ENCODE data around the gene YBX2. TPM values are rescaled to one million over a fixed set of nuclear protein-coding genes. Genes with fewer than 3 reads are reported as not detected.

The YBX2 gene
- polyA plus RNA-seq, 4 donors = 2.9 to 4.2 (median 3.4) TPM

DNA sequence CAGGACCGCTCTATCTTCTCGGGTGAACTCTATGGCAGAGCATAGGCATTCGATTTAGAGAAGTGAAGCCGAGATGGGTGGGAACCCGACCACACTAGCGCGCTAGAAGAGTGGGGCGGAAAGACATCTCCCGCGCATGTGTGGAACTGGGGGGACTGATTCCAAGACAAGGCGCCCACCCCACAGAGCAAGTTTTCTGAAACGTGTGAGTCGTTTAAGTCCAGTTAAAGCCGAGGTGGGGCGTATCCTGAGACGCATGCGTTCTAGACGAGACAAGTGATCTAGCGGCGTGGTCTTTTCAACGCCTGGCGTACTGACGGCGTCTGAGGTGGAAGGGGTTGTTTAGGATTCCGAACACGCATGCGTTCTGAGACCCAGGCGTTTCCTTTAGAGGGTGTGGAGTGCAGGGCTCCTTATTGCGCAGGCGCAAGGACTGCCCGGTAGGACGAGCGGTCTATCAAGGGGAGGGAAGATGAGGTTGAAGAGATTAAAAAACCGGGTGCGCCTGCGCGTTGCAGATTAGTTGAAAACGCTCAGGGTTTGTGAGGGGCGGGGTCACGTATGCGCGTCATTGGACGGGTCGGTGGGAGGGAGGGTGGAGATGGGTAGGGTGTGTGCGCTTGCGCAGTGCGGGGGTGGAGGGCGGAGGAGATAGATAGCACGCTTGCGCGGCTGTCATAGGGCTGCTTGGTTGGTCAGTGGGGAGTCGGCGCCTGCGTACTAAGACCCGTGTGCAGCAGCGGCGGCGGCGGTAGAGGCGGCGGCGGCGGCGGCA lies 12.7 kb upstream of the YBX2 start, which contains the start of gene EIF5A:
Gene EIF5A (plus strand): TSS at position 718 of the 775 bp plus-strand sequence. CDS start 2,008 bp downstream, outside the sequence.
- DNase-seq (ENCODE audit: low read depth in 4 of 4, low spot score in 3 of 4) = peak; percentile 100

DNA sequence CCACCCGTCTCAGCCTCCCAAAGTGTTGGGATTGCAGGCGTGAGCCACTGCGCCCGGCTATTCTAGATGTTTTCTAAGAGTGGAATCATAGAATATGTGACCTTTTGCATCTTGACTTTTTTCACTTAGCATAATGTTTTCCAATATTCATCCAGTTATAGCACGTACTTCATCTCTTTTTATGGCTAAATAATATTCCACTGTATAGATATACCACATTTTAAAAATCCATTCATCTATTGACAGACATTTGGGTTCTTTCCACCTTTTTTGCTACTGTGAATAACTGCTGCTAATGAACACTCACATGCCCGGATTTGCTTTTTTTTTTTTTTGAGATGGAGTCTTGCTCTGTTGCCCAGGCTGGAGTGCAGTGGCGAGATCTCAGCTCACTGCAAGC lies 9.7 kb upstream of the YBX2 start:
- no peak for DNase-seq (ENCODE audit: low read depth in 4 of 4, low spot score in 3 of 4)

DNA sequence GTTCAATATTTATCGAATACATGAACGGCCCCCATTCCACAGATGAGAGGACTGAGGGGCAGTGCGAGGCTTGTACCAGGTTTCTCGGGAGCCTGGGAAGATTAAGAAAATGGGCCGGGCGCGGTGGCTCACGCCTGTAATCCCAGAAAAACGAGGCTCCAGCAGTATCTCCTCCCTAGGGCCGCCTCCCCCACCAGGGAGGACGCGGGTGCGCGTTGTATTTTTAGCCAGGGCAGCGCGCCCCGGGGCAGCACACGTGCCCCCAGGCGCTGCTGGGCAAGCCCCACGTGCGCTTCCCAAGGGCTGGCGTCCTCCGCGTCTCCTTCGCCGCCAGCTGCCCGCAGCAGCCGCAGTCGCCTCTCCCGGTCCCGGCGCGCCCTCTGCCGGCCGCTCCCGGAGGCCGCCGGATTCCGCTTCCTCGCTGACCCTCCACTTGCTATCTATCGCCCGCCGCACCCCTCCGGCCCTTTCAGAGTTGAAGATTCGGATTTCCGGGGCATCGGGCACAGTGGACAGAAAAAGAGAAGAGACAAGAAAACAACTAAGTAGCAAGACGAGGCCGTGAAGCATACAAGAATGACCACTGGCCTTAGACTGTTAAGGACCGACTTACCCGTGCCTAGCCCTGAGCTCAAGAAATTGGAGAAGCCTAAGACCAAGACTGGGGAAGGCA lies 1.9 kb upstream of the YBX2 start:
- peak in 1 of 4 donors; percentile 72 for DNase-seq (ENCODE audit: low read depth in 4 of 4, low spot score in 3 of 4)

DNA sequence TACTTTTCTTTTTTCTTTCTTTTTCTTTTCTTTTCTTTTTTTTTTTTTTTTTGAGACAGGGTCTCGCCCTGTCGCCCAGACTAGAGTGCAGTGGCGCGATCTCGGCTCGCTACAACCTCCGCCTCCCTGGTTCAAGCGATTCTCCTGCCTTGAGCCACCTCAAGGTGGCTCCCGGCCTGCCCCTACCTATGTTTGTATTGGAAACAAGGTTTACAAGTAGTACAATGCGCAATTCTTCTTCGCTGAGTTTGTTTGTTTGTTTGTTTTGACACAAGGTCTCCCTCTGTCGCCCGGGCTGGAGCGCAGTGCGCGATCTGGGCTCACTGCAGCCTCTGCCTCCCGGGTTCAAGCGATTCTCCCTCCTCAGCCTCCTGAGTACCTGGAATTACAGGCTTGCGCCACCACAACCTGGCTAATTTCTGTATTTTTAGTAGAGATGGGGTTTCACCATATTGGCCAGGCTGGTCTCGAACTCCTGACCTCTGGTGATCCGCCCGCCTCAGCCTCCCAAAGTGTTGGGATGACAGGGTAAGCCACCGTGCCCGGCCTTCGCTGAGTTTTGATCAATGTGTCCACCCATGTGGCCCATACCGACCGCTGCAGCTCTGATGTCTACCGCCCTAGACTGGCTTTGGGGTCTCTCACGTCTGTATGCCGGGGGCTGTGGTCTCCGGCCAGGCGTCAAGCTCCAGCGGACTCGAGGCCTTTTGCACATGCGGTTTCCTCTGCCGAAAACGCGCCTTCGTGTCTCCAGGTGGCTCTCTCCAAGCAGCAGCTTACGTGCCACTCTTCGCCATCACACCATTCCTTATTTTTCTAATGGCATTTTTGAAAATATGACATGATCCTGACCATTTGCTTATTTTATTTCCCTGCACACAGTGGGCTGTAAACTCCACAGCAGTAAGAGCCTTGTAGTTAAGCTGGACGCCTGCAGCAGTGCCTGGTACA lies 1.1 kb upstream of the YBX2 start:
- no peak for DNase-seq (ENCODE audit: low read depth in 4 of 4, low spot score in 3 of 4)

DNA sequence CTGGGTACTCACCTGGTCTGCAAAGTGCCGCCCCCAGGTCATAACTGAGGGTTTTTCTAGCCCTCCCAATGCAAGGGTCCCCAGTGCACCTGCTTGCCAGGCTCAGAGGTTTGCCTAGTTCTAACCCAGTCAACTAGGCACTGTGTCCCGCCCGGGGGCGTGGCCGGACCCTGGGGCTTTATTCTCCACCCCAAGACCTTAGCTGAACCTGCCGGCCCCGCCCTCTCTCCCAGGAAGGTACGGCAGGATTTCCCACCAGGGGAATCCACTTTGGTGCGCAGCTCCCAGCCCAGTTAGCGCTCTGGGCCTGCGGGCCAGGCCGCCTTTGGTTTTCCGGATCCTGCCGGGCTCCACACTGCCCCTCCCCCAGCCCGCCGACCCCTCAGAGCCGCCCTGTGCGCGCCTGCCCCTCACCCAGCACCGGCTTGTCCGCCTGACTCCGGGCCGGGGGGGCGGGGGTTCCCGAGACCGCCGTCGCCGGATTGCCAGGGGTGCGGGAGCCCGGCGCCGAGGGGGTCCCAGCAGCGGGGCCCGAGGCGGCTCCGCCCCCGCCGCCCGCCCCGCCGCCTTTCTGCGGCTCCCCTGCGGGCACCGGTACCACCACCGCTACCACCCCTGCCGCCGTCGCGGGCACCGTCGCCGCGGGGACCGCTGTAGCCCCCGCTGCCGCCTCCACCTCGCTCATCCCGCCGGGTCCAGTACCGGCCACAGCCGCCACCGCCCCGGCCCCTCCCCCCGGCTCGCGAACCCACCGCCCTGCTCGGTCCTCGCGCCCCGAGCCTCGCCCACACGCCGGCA lies 424 bp downstream of the YBX2 start:
- DNase-seq (ENCODE audit: low read depth in 4 of 4, low spot score in 3 of 4) = no peak

DNA sequence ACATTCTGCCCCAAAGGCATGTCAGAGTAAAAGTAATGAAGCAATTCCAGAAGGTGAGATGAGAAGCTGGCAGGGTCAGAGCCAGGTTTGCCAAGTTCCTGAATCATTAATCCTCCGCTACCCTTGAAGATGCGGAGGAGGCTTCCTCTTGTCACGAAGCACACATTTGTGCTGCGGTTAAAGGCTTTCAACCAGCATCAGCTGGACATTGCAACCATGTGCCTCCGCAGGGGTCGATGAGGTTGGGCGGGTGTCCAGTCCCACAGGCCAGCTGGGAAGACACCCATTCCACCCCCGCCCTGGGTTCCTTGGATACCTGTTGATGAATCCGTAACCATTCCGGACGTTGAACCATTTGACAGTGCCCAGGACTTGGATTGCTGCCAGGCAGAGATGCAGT lies 1.3 kb downstream of the YBX2 start:
- DNase-seq (ENCODE audit: low read depth in 4 of 4, low spot score in 3 of 4) = no peak

DNA sequence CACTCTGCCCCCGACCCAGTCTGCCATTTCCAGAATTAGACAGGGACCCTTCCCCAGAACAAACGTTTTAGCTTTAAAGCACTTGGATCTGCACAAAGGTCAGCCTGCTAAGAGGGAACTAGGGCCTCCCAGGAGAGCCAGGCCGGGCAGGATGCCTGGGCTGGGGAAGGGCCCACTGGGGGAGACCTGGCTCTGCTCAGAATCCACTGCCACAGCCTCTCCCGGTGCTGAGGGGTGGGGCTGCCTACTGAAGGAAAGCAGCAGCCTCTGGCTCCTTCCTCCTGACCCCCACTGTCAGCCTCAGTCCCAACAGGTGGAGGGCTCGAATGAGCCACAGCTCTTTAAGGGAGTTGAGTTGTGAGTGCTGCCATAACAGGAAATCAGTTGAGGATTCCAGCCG lies 1.7 kb downstream of the YBX2 start:
- no peak for DNase-seq (ENCODE audit: low read depth in 4 of 4, low spot score in 3 of 4)

DNA sequence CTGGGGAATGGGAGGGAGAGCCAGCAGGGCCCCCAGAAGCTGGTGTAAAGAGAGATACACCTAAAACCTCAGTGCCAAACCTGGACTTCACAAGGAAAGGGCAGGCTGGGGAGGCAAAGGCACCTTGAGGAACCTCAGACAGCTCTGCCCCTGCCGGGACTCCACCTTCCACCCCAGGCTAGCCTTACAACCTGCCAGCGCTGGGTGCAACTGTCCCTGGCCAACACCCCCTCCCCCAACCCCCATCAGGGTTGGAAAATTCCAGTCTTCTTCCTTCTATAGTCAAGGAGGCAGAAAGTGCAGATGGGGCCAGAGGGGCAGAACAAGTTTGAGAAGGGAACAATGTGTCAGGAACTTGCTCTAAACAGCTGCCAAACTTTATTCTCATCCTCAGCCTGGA lies 2.2 kb downstream of the YBX2 start:
- no peak for DNase-seq (ENCODE audit: low read depth in 4 of 4, low spot score in 3 of 4)

DNA sequence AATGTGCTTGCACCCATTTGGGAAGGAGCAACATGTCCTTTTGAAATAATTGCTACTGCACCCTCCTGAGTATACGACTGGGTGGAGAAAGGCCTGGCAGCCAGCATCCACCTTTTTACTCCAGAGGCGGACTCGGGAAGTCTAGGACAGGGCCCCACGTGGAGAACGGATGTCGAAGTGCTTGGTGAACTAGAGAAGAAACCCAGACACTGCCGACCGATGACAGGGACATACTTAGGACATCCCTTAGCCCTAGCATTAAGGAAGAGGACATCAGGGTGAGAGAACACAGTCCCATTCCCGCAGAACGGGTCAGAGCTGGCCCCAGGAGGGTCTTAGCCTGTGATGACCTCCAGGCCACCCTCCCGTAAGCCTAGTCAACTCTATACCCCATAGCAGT lies 3.8 kb downstream of the YBX2 start:
- no peak for DNase-seq (ENCODE audit: low read depth in 4 of 4, low spot score in 3 of 4)

DNA sequence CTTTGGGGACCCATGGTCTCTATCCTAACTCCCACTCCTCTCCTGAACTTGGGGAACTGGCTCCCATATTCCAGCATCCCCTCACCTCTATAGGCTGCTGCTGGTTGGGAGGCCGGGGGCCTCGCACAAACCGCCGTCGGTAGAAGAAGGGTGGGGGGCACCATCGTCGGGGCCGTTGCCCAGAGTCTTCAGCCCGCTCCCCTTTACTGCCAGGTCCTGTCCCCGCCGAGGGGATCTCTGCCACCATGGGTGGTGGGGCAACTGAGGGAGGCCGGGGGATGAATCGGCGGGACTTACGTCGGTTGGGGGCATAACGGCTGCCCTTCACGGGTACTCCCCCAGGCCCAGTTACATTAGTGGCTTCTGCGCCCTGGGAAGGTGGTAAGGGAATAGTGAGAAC lies 4.3 kb downstream of the YBX2 start:
- no peak for DNase-seq (ENCODE audit: low read depth in 4 of 4, low spot score in 3 of 4)

DNA sequence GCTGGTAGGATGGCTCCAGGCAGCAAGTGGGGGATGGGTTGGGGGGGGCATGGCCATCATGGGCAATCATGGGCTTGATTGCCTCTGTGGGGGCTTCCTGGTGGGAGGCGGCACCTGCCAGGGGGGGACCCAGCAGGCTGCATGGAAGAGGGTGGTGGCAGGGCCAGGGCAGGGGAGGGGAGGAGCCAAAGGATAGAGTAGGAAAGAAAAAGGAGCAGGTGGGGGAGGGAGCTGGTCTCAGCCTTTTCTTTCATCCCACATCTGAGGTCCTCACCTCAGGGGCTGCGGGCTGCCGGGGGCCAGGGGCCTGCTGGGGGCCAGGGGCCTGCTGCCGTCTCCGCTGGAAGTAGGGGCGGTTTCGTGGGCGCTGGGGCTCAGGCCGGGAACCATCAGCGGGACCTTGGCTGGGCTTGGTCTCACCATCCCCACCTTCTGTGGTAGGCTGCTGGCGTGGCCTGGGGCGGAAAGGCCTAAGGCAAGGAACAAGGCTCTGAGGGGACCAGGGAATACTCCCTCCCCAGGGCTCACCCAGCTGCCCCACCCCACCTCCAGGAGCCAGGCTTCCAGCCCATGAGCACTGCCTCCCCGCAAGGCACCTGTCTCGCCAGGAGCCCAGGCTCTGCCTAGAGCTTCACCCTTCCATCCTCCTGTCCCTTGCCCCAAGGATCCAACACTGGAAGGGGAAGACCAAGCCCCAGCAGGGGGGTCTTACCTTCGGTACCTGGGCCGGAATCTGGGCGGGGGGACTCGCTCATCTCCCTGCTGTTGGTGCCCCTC lies 5.0 kb downstream of the YBX2 start:
- DNase-seq (ENCODE audit: low read depth in 4 of 4, low spot score in 3 of 4) = no peak

DNA sequence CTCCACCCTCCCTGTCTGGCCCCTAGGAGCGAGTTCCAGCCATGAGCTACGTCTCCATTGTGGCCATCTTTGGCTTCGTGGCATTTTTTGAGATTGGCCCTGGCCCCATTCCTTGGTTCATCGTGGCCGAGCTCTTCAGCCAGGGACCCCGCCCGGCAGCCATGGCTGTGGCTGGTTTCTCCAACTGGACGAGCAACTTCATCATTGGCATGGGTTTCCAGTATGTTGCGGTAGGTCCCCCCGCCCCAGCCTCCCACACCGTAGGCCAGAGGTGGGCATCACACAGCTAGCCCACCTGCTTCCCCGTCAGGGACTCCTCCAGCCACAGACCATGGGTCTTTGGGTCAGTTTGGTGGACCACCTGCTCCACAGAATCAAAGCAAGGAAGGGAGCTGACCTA lies 8.8 kb downstream of the YBX2 start:
- no peak for DNase-seq (ENCODE audit: low read depth in 4 of 4, low spot score in 3 of 4)

DNA sequence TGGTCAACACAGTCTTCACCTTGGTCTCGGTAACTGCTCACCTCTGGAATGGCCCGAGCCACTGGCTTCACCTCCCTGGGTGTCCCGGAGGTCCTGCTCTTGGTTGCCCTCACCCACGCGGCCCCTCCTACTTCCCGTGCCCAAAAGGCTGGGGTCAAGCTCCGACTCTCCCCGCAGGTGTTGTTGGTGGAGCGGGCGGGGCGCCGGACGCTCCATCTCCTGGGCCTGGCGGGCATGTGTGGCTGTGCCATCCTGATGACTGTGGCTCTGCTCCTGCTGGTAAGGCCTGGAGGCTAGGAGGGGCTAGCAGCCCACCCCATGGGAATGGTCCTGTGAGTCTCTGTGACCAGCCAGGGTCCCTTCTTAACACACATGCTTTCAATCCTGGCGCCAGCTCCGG lies 9.5 kb downstream of the YBX2 start:
- DNase-seq (ENCODE audit: low read depth in 4 of 4, low spot score in 3 of 4) = no peak

DNA sequence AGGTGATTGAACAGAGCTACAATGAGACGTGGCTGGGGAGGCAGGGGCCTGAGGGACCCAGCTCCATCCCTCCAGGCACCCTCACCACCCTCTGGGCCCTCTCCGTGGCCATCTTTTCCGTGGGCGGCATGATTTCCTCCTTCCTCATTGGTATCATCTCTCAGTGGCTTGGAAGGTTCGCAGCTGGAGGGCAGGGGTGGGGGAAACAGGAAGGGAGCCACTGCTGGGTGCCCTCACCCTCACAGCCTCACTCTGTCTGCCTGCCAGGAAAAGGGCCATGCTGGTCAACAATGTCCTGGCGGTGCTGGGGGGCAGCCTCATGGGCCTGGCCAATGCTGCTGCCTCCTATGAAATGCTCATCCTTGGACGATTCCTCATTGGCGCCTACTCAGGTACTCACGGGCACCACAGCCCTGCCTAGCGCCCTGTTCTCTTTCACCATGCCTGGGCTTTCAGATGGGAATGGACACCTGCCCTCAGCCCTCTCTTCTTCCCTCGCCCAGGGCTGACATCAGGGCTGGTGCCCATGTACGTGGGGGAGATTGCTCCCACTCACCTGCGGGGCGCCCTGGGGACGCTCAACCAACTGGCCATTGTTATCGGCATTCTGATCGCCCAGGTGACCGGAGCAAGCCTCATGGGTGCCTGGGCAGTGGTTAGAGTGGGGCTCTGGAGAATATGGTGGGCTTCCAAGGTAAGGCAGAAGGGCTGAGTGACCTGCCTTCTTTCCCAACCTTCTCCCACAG lies 10.8 kb downstream of the YBX2 start:
- no peak for DNase-seq (ENCODE audit: low read depth in 4 of 4, low spot score in 3 of 4)

DNA sequence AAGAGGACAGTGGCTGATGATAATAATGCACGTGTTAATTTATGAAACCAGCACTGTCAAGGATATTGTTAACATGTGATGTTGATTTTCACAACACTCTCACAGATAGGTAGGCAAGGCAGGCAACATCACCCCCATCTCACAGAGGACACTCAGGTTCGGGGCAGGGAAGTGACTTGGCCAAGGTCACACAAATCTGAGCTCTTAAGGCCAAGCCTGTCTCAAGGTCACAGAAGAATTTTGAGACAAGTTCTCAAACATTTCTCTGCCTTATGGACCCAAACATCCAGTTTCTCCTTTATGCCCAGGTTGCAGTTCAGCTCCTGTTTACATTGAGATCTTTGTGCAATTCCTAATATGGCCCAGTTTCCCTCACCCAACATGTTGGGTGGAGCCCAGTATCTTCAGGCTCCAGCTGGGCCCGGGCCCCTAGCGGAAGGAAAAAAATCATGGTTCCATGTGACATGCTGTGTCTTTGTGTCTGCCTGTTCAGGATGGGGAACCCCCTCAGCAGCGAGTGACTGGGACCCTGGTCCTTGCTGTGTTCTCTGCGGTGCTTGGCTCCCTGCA lies 11.6 kb downstream of the YBX2 start:
- DNase-seq (ENCODE audit: low read depth in 4 of 4, low spot score in 3 of 4) = no peak

DNA sequence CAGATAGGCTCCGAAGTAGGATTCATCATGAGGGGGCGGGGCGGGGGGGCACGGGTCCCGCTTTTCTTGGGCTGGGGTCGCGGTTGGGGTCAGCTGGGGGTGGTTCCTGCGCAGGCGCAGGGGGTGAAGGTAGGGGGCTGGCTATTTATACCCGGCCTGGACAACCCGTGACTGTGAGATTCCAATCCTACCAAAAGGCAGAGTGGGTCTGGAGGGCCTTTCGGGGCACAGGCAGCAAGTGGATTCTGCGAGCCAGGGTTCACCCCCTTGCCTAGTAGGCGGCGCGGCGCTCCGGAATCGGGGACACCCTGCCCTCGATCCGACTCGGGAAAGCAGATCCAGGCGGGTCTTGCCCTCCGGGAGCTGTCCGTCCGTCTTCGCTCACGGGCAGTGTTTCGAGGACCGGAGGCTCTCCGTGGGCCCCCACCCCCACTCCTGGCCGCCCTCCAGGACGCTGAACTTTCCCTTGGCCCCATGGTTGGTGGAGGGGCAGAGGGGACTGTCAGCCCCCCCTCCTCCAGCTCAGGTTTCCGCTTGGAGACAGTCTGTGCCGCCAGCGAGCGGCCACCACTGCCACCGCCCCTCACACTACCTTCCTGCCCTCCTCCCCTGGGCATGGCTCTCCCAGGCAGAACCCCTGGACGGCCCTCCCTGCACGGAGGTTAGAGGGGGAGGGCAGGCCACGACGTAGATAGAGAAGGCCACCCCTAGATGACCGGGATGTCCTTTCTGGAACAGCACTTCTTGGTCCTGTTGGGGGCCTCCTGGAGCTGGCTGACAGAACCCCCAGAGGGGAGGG lies 12.3 kb downstream of the YBX2 start:
- DNase-seq (ENCODE audit: low read depth in 4 of 4, low spot score in 3 of 4) = no peak

DNA sequence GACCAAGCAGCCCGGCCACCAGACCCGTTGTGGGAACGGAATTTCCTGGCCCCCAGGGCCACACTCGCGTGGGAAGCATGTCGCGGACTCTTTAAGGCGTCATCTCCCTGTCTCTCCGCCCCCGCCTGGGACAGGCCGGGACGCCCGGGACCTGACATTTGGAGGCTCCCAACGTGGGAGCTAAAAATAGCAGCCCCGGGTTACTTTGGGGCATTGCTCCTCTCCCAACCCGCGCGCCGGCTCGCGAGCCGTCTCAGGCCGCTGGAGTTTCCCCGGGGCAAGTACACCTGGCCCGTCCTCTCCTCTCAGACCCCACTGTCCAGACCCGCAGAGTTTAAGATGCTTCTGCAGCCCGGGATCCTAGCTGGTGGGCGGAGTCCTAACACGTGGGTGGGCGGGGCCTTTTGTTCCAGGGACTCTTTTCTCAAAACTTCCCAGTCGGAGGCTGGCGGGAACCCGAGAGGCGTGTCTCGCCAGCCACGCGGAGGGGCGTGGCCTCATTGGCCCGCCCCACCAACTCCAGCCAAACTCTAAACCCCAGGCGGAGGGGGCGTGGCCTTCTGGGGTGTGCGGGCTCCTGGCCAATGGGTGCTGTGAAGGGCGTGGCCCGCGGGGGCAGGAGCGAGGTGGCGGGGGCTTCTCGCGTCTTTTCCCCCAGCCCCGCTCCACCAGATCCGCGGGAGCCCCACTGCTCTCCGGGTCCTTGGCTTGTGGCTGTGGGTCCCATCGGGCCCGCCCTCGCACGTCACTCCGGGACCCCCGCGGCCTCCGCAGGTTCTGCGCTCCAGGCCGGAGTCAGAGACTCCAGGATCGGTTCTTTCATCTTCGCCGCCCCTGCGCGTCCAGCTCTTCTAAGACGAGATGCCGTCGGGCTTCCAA lies 13.1 kb downstream of the YBX2 start, which contains the start of gene SLC2A4:
Gene SLC2A4 (plus strand): TSS at position 645 of the 879 bp plus-strand sequence. CDS start 217 bp downstream, at position 862.
- DNase-seq (ENCODE audit: low read depth in 4 of 4, low spot score in 3 of 4) = peak; percentile 91 to 94 (median 92)
